PC-9 (cell line): Measurements from ENCODE around the gene SAMD5. TPM values are rescaled to one million over a fixed set of nuclear protein-coding genes. Genes with fewer than 3 reads are reported as not detected.
"Not testable (repeated sequence)": the region's sequence is repeated elsewhere in the genome, so short reads cannot be mapped to it uniquely, and the experiment has no call there.

Source experiments
- BruUV-seq: library from RNA; stranded (reverse); fragments of 400-500 nt; replicated peaks from 2 replicates; lab custom pipeline; 2021; lab: Mats Ljungman, UMichigan
- CTCF ChIA-PET: fragments of 300-600 bp; sonication (Branson Sonifier 250); formaldehyde crosslinking; loops from one replicate; lab custom pipeline; 2022; ENCODE audit warnings: antibody characterized with exemption; lab: Charles Lee
- POLR2A ChIA-PET: fragments of 300-600 bp; sonication (Branson Sonifier 250); formaldehyde crosslinking; loops from one replicate; lab custom pipeline; 2022; ENCODE audit warnings: antibody characterized with exemption; ENCODE audit not compliant: unreplicated experiment; lab: Charles Lee
- DNase-seq, 2 experiments: peaks; one replicate each; pipeline versions ENCODE4 v3.0.0 to v3.0.0-alpha.2; 2015 to 2022; ENCODE audit warnings: mixed read lengths in 1 of 2
- H2AFZ ChIP-seq: fragments of 200-600 bp; sonication (generic); 2 replicates; pipeline ENCODE4 v1.8.1; 2017; ENCODE audit warnings: antibody characterized with exemption
- H3F3A ChIP-seq: fragments of 200-600 bp; sonication (generic); 2 replicates; pipeline ENCODE4 v1.8.1; 2017; ENCODE audit warnings: antibody characterized with exemption, mild to moderate bottlenecking, low read depth; ENCODE audit not compliant: insufficient read depth
- H3K27ac ChIP-seq: fragments of 200-600 bp; sonication (generic); 2 replicates; pipeline ENCODE4 v1.6.1; 2016; ENCODE audit warnings: mixed run types
- H3K27me3 ChIP-seq: fragments of 200-600 bp; sonication (generic); 2 replicates; pipeline ENCODE4 v1.6.1; 2016; ENCODE audit warnings: low read depth, mixed run types; ENCODE audit not compliant: insufficient read depth
- H3K36me3 ChIP-seq: fragments of 200-600 bp; sonication (generic); 2 replicates; pipeline ENCODE4 v1.6.1; 2016; ENCODE audit warnings: low read depth, mixed run types
- H3K4me1 ChIP-seq: fragments of 200-600 bp; sonication (generic); replicated peaks from 2 replicates; pipeline ENCODE4 v1.6.1; 2016; ENCODE audit warnings: mixed run types; ENCODE audit not compliant: insufficient read depth
- H3K4me2 ChIP-seq: fragments of 200-600 bp; sonication (generic); 2 replicates; pipeline ENCODE4 v1.6.1; 2017; ENCODE audit warnings: mixed run types
- H3K4me3 ChIP-seq: fragments of 200-600 bp; sonication (generic); 2 replicates; pipeline ENCODE4 v1.6.1; 2016; ENCODE audit warnings: mixed run types
- H3K79me2 ChIP-seq: fragments of 200-600 bp; sonication (generic); 2 replicates; pipeline ENCODE4 v1.6.1; 2017; ENCODE audit warnings: low read depth, mixed run types
- H3K9me2 ChIP-seq: fragments of 200-600 bp; sonication (generic); 2 replicates; pipeline ENCODE4 v1.8.1; 2017; ENCODE audit warnings: mild to moderate bottlenecking; ENCODE audit not compliant: insufficient read depth
- H3K9me3 ChIP-seq: fragments of 200-600 bp; sonication (generic); 2 replicates; pipeline ENCODE4 v1.8.1; 2016; ENCODE audit warnings: low read depth; ENCODE audit not compliant: insufficient read depth
- H4K20me1 ChIP-seq: fragments of 200-600 bp; sonication (generic); 2 replicates; pipeline ENCODE4 v1.8.1; 2017; ENCODE audit not compliant: insufficient read depth
- CTCF ChIP-seq: fragments of 200-600 bp; sonication (generic); conservative IDR thresholded peaks from 2 replicates; pipeline ENCODE4 v1.6.1; 2017; ENCODE audit warnings: mixed run types, antibody characterized with exemption, mild to moderate bottlenecking, moderate library complexity
- EZH2 ChIP-seq: fragments of 200-600 bp; sonication (generic); IDR thresholded peaks from 2 replicates; pipeline ENCODE4 v1.8.0; 2017; ENCODE audit warnings: antibody characterized with exemption, low read depth
- intact Hi-C: fragments of 100-400 bp; cut with micrococcal nuclease; formaldehyde crosslinking; loops from one replicate; pipeline ENCODE4 v1.10.0; 2022; ENCODE audit not compliant: unreplicated experiment
- total RNA-seq: library from RNA; stranded (reverse); gene quantifications from 2 replicates; pipeline ENCODE4 v1.2.3, GENCODE V29; 2021

Gene SAMD5
- total RNA-seq, 1 experiment from 2014 or later = 1.2 TPM

DNA sequence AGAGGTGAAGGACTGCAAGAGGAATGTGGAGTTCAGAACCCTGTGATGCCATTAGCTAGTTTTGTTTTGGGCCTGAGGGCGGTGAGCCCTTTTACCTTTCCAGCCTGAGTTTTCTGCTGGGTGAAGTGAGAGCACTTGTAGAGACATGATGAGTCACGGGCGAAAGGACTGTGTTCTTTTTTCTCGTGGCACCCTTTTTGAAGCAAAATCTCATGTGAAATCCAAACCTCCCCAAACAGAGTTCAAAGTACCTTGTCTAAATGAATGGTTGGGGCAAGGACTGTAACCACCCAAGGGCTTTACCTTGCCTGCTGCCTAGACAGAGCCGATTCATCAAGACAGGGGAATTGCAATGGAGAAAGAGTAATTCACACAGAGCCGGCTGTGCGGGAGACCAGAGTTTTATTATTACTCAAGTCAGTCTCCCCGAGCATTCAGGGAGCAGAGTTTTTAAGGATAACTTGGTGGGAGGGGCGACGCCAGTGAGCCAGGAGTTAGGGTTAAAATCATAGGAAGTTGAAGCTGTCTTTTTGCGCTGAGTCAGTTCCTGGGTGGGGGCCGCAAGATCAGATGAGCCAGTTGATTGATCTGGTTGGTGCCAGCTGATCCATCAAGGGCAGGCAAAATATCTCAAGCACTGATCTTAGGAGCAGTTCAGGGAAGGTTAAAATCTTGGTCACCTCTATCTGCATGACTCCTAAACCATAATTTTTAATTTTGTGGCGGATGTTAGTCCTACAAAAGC, 25.8 kb downstream of the SAMD5 start:
- Histone ChIP-seq H3K79me2 (no peaks in the 10 kb centered on the region), H4K20me1 (no peaks in the 10 kb centered on the region), H3K4me1 (no peaks in the 10 kb centered on the region), H3K27ac (no peak overlapping the region), H2AFZ (no peak overlapping the region), H3K9me2 (no peaks in the 10 kb centered on the region), H3K4me2 (no peak overlapping the region), H3F3A (no peaks in the 10 kb centered on the region), H3K27me3 (no peaks in the 10 kb centered on the region), H3K9me3 (no peaks in the 10 kb centered on the region), H3K36me3 (no peaks in the 10 kb centered on the region), H3K4me3 (no peak overlapping the region)
- POLR2A ChIA-PET = no interaction called here
- BruUV-seq = no TSS peak
- intact Hi-C loops = no loop called here
- CTCF ChIA-PET = no interaction called here
- no peak for TF ChIP-seq CTCF
- no peak for TF ChIP-seq EZH2
- no peak for DNase-seq

- BruUV-seq = no TSS peak
- ChIA-PET POLR2A (no interaction called here), CTCF (no interaction called here)
- Histone ChIP-seq H3K36me3 (no peaks in the 10 kb centered on the region), H3K79me2 (no peaks in the 10 kb centered on the region), H3K9me2 (no peaks in the 10 kb centered on the region), H3K27ac (no peak overlapping the region), H3K9me3 (no peaks in the 10 kb centered on the region), H2AFZ (no peak overlapping the region), H3K4me2 (no peak overlapping the region), H3F3A (no peaks in the 10 kb centered on the region), H3K4me1 (no peaks in the 10 kb centered on the region), H3K4me3 (no peak overlapping the region), H4K20me1 (no peaks in the 10 kb centered on the region), H3K27me3 (no peaks in the 10 kb centered on the region)
- no peak for TF ChIP-seq CTCF
- TF ChIP-seq EZH2 = no peak
- intact Hi-C loops = no loop called here
- no peak for DNase-seq
Measured at GRCh38 chr6:147538821-147539220, 30.3 kb downstream of the SAMD5 start.

DNA sequence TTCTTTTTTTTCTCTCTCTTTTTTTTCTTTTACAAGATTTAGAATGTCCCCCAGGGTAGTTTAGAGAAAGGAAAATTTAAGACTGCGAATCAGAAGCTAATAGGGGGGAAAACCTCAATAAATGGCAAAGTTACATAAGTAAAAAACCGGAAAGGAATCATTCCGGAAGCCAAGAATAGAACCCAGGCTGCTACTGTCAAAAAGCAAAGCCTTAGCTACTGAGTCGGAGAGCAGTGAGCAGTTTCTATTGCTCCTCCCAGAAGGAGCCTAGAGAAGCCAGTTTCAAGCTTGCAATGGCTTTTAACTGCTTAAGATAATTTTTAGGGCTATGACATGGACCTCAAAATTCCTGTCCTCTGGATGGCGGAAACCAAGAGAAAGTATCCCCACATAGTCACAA, 31.6 kb downstream of the SAMD5 start:
- H3K9me2 ChIP-seq = no peaks in the 10 kb centered on the region
- H4K20me1 ChIP-seq = no peaks in the 10 kb centered on the region
- no peaks in the 10 kb centered on the region for H3F3A ChIP-seq
- H3K4me3 ChIP-seq = no peak overlapping the region
- ChIA-PET CTCF (no interaction called here), POLR2A (no interaction called here)
- DNase-seq = no peak
- H3K4me2 ChIP-seq = no peak overlapping the region
- BruUV-seq = no TSS peak
- intact Hi-C loops = no loop called here
- TF ChIP-seq CTCF (no peak), EZH2 (no peak)
- no peaks in the 10 kb centered on the region for H3K9me3 ChIP-seq
- H3K27me3 ChIP-seq = no peaks in the 10 kb centered on the region
- no peak overlapping the region for H3K27ac ChIP-seq
- no peaks in the 10 kb centered on the region for H3K4me1 ChIP-seq
- H2AFZ ChIP-seq = no peak overlapping the region
- no peaks in the 10 kb centered on the region for H3K36me3 ChIP-seq
- H3K79me2 ChIP-seq = no peaks in the 10 kb centered on the region

- CTCF ChIA-PET = not testable (repeated sequence)
Measured at GRCh38 chr6:147542436-147542835, 33.9 kb downstream of the SAMD5 start.

More at GRCh38 chr6:147542436-147542835, 33.9 kb downstream of the SAMD5 start:
- BruUV-seq, H2AFZ ChIP-seq, H3K36me3 ChIP-seq, DNase-seq, H3K4me1 ChIP-seq, H3F3A ChIP-seq, H4K20me1 ChIP-seq, H3K27ac ChIP-seq, POLR2A ChIA-PET, H3K79me2 ChIP-seq, H3K27me3 ChIP-seq, H3K4me2 ChIP-seq, H3K9me3 ChIP-seq, H3K9me2 ChIP-seq, intact Hi-C loops, H3K4me3 ChIP-seq: not testable (repeated sequence)
